Measurements from ENCODE around the gene SYNGAP1.

Gene SYNGAP1

DNA sequence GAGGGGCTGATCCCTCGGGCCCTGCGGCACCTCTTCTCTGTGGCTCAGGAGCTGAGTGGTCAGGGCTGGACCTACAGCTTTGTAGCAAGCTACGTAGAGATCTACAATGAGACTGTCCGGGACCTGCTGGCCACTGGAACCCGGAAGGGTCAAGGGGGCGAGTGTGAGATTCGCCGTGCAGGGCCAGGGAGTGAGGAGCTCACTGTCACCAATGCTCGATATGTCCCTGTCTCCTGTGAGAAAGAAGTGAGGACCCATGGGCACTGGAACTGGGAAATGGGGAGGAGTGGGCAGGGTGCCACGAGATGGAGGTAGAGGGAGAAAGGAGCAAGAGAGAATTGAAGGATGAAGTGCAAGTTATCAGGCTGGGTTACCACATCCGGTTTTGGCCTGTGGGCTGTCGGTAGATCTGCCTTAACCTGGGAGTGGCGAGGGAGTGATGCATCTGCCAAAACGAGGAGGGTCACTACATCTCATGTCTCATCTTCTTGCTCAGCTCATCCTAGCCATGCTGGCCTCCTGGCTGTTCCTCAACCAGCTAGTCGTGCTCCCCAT, 14.4 kb upstream of the SYNGAP1 start:
- DNase-seq, result no peak

- no peak for DNase-seq
Measured at GRCh38 chr6:33406126-33406525, 13.7 kb upstream of the SYNGAP1 start.

DNA sequence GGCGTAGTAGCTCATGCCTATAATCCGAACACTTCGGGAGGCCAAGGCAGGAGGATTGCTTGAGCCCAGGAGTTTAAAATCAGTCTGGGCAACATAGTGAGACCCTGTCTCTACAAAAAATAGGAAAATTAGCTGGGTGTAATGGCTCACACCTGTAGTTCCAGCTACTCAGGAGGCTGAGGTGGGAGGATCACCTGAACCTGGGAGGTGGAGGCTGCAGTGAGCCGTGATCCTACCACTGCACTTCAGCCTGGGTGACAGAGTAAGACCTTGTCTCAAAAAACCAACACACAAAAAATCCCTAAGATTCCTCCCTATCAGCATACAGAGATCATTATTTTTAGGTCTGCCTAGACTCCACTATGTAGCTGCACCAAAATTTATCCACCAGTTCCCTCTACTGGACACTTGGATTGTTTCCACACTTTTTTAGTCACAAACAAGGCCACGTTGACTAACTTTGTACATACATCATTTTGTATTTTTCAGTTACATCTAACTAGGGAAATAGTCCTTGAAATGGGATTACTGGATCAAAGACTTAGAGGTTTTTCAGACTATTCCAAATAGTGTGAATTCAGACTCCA, 12.6 kb upstream of the SYNGAP1 start:
- DNase-seq, result no peak

DNA sequence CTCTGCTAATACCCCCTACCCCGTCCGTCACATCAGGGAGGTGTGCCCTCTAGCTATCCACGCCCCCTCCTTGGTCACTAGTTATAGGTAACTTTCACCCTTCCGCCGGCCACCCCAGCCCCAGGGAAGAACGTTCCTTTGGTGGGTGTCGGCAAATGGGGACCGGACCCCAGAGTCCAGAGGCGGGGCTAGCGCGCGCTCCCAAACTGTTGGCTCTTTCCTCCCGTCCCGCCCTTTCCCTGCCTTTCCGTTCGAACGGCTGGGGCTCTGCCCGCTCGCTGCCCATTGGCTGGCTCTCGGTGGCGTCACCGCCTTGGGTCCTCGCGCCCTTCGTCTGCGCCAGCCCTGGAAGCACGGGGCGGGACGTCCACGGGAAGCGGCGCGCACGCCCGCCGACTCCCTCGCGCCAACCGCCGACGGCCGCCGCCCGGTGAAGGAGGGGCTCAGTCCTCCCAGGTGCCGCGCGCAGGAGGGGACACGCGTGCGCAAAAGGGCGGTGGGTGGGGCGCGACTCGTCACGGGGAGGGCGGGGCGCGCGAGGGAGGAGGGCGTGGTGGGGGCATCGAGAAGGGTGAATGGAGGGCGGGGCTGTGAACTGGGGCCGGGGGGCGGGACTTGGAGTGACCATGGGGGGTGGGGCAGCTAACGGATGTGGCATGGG, 9.7 kb upstream of the SYNGAP1 start:
- peak; percentile 98 for DNase-seq

- DNase-seq, result no peak
Measured at GRCh38 chr6:33410711-33411631, 8.9 kb upstream of the SYNGAP1 start, which contains the start of gene PHF1. TSS of gene PHF1 (plus strand) at chr6:33411014. CDS start at chr6:33412264, 1,250 bp downstream.

GRCh38 chr6:33411632-33412005, 8.2 kb upstream of the SYNGAP1 start:
- no peak for DNase-seq

GRCh38 chr6:33412140-33413009, 7.5 kb upstream of the SYNGAP1 start:
- DNase-seq, result no peak

DNA sequence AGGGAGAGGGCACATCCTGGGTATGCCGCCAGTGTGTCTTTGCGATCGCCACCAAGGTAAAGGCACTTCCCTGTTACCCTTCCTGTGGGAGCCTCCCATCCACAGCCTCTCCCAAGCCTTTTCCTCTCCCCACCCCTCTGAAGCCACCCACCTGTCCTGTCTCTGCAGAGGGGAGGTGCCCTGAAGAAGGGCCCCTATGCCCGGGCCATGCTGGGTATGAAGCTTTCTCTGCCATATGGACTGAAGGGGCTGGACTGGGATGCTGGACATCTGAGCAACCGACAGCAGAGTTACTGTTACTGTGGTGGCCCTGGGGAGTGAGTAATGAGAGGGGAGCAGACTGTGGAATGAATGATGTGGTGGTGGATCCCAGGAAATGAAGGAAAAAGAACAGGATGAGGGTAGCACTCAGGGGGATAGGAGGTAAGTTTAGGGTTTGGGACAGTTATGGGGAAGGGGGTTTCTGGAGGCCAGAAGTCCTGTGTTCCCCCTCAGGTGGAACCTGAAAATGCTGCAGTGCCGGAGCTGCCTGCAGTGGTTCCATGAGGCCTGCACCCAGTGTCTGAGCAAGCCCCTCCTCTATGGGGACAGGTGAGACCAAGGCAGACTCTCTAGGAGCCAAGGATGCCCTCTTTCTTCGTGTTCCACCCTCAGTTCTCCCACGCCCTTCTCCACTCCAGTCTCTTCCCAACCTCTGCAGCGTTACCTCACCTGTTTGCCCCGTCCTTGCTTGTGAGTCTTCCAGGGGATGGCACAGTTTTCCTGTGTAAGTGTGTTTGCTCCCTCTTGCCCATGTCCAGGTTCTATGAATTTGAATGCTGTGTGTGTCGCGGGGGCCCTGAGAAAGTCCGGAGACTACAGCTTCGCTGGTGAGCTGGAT, 6.4 kb upstream of the SYNGAP1 start:
- DNase-seq, result no peak

DNA sequence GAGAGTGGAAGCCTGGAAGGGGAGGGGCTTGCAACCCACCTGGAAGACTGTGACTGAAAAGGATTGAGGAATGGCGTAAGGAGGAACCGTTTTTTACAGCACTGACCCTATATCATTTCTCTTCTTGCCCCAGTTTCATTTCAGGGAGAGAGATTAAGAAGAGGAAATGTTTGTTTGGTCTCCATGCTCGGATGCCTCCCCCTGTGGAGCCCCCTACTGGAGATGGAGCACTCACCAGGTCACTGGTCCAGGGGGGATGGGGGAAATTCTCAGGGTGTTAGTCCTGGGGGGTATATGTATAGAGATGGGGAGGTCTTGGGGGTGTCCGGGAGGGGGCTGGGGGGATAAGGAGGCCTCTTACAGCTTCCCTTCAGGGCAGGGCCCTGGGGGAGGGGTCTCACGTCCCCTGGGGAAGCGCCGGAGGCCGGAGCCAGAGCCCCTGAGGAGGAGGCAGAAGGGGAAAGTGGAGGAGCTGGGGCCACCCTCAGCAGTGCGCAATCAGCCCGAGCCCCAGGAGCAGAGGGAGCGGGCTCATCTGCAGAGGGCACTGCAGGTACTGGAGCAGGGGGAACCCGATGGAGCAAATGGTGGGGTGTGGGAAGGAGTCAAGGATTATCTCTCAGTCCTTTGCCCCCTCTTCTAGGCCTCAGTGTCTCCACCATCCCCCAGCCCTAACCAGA, 5.1 kb upstream of the SYNGAP1 start:
- peak; percentile 34 for DNase-seq

GRCh38 chr6:33415831-33416230, 4.0 kb upstream of the SYNGAP1 start:
- no peak for DNase-seq

DNA sequence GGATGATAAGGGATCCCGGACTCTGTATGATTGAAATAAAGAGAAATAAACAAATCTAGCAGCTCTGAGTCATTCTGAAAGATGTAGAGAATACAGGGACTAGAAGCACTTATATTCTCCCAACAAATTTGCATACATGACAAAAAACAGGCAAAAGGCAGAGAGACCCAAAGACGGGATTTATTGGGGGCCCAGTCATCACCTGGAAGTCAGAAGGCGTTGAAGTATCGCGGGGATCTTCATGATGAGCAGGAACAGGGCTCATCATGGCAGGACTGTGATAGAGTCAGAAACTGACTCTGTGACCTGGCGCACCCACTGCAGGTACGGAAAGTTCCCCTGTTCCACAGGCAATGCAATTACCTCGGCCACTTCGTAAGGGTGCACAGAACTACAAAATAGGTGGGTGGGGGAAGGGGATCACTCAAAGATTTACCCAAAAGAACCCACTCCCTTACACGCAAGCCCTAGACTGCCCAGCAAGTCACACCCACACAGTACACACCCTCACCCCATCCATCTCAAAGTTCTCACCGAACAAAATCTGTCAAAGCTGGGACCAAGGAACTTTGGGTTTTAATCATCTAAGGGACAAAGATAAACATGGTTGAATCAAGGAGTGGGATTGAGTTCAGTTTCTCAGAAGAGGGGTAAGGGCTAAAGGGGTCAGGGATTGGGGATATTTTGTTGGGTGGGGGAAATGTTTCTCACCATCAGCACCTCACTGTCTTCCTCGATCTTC, 3.3 kb upstream of the SYNGAP1 start:
- DNase-seq, result peak; percentile 54

- peak; percentile 20 for DNase-seq
Measured at GRCh38 chr6:33417128-33417902, 2.5 kb upstream of the SYNGAP1 start.

GRCh38 chr6:33417903-33418689, 1.8 kb upstream of the SYNGAP1 start, which contains the start of gene CUTA:
TSS of gene CUTA (minus strand) at chr6:33418107. CDS start at chr6:33418000, 107 bp downstream.
- peak; percentile 99 for DNase-seq

GRCh38 chr6:33418690-33419291, 1.1 kb upstream of the SYNGAP1 start:
- DNase-seq, result peak; percentile 73

- no peak for DNase-seq
Measured at GRCh38 chr6:33420491-33421343, 852 bp downstream of the SYNGAP1 start.

DNA sequence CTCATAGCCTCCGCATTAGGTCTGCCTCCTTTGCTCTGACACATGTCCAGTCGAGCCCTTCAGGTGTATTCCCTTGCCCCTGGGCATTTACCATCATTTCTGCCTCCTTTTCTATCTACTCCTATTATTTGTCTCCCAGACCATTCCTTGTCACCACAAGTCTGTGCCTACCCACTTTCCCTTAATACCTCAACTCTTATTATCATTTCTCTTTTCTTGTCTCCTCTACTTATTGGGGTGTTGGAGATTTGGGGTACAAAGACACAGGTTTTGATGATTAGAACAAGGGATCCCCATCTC, 1.4 kb downstream of the SYNGAP1 start:
- DNase-seq, result no peak

DNA sequence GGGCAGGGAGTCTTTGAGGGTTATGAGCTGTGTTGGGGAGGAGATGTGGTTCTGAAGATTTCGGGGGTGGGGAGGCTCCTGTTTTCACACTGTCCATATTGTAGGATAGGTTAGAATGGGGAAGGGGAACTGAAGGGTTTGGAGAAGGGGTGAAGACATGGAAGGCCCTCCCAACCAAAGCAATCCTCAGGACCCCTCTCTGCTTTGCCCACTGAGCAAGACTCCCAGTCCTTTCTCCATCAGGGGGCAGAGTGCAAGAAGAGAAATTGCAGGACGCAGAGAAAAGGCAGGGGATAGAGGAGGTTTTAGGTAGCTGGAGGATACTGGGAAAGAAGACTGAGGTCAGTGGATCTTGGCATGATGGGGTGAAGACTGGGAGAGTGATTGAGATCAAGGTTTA, 3.9 kb downstream of the SYNGAP1 start:
- no peak for DNase-seq

Measured in activated CD4-positive, alpha-beta T cell treated with anti-CD3 and anti-CD28 coated beads for 48 hours (primary cell).